Type B pancreatic cell (in vitro differentiated cells): ENCODE measurements around the gene SLC25A31. TPM values are rescaled to one million over a fixed set of nuclear protein-coding genes. Genes with fewer than 3 reads are reported as not detected.

ENCODE experiments used
- DNase-seq: peaks from one replicate; pipeline ENCODE4 v3.0.0; 2021; ENCODE audit warnings: mixed read lengths; ENCODE audit not compliant: unreplicated experiment; ENCODE audit errors: extremely low spot score
- H3K27ac Mint-ChIP-seq: 2 replicates; pipeline ENCODE4 v1.8.0; 2021; ENCODE audit warnings: mild to moderate bottlenecking, mixed read lengths
- H3K27me3 Mint-ChIP-seq: 2 replicates; pipeline ENCODE4 v1.8.0; 2021; ENCODE audit warnings: mixed read lengths
- H3K36me3 Mint-ChIP-seq: 2 replicates; pipeline ENCODE4 v1.8.0; 2021; ENCODE audit warnings: mixed read lengths
- H3K4me1 Mint-ChIP-seq: one replicate; pipeline ENCODE4 v1.8.0; 2021; ENCODE audit warnings: mixed read lengths; ENCODE audit not compliant: unreplicated experiment
- H3K4me3 Mint-ChIP-seq: 2 replicates; pipeline ENCODE4 v1.8.0; 2021; ENCODE audit warnings: mild to moderate bottlenecking, mixed read lengths
- H3K9me3 Mint-ChIP-seq: 2 replicates; pipeline ENCODE4 v1.8.0; 2021; ENCODE audit warnings: mixed read lengths
- CTCF ChIP-seq: fragments of 200-600 bp; sonication (generic); conservative IDR thresholded peaks from 2 replicates; pipeline ENCODE4 v1.5.0; 2021; ENCODE audit warnings: antibody characterized with exemption, mild to moderate bottlenecking
- total RNA-seq: library from RNA; stranded (reverse); gene quantifications from 2 replicates; pipeline ENCODE4 v1.2.1, GENCODE V29; 2021; ENCODE audit warnings: low replicate concordance

Gene SLC25A31
- total RNA-seq, 1 donor from 2014 or later = not detected

- H3K4me3 Mint-ChIP-seq = no peak overlapping the region
- no peak for DNase-seq
These were observed 47.9 kb downstream of the SLC25A31 start for GRCh38 chr4:127778102-127778501.

GRCh38 chr4:127780598-127780997 is 50.4 kb downstream of the SLC25A31 start:
- no peak for TF ChIP-seq CTCF
- Mint-ChIP-seq H3K9me3 (no peaks in the 10 kb centered on the region), H3K27me3 (peaks cover 31% of the 10 kb centered on the region)

More at GRCh38 chr4:127778102-127778501, 47.9 kb downstream of the SLC25A31 start:
- Mint-ChIP-seq H3K4me1 (peaks cover 2% of the 10 kb centered on the region), H3K9me3 (no peaks in the 10 kb centered on the region), H3K27me3 (peaks cover 19% of the 10 kb centered on the region), H3K36me3 (no peaks in the 10 kb centered on the region), H3K27ac (no peak overlapping the region)
- TF ChIP-seq CTCF = no peak

GRCh38 chr4:127781300-127782024 is 51.3 kb downstream of the SLC25A31 start:
- no peaks in the 10 kb centered on the region for H3K36me3 Mint-ChIP-seq
- peak overlapping the region; percentile 52 for H3K27ac Mint-ChIP-seq
- peaks cover 14% of the 10 kb centered on the region for H3K4me1 Mint-ChIP-seq
- no peak for TF ChIP-seq CTCF
- DNase-seq = no peak
- peaks cover 31% of the 10 kb centered on the region for H3K27me3 Mint-ChIP-seq
- H3K4me3 Mint-ChIP-seq = peak overlapping the region; percentile 99
- no peaks in the 10 kb centered on the region for H3K9me3 Mint-ChIP-seq

More at GRCh38 chr4:127780598-127780997, 50.4 kb downstream of the SLC25A31 start:
- H3K36me3 Mint-ChIP-seq = no peaks in the 10 kb centered on the region
- no peak for DNase-seq
- H3K4me3 Mint-ChIP-seq = peak overlapping the region; percentile 82
- peak overlapping the region; percentile 52 for H3K27ac Mint-ChIP-seq
- peaks cover 14% of the 10 kb centered on the region for H3K4me1 Mint-ChIP-seq

- peak; percentile 88 for DNase-seq
- H3K27ac Mint-ChIP-seq = no peak overlapping the region
- H3K36me3 Mint-ChIP-seq = no peaks in the 10 kb centered on the region
- H3K27me3 Mint-ChIP-seq = peaks cover 31% of the 10 kb centered on the region
- no peaks in the 10 kb centered on the region for H3K9me3 Mint-ChIP-seq
- H3K4me1 Mint-ChIP-seq = peaks cover 14% of the 10 kb centered on the region
- H3K4me3 Mint-ChIP-seq = peak overlapping the region; percentile 99
- no peak for TF ChIP-seq CTCF
These were observed 51.8 kb downstream of the SLC25A31 start for GRCh38 chr4:127782025-127782274.

- DNase-seq = no peak
- H3K4me1 Mint-ChIP-seq = peaks cover 14% of the 10 kb centered on the region
These were observed 52.2 kb downstream of the SLC25A31 start, which contains the start of gene HSPA4L for GRCh38 chr4:127782275-127783025. HSPA4L (plus strand) TSS chr4:127782322; CDS start chr4:127782551, 229 bp downstream.

More at GRCh38 chr4:127782275-127783025, 52.2 kb downstream of the SLC25A31 start, which contains the start of gene HSPA4L:
- Mint-ChIP-seq H3K27ac (peak within 1 kb of the TSS; percentile 98), H3K27me3 (peaks cover 31% of the 10 kb centered on the region), H3K36me3 (no peaks in the 10 kb centered on the region), H3K9me3 (no peaks in the 10 kb centered on the region), H3K4me3 (peak within 1 kb of the TSS; percentile 99)
- TF ChIP-seq CTCF = peak; percentile 60
